Daoy (cell line): ENCODE measurements around the gene PPP3R1. TPM values are rescaled to one million over a fixed set of nuclear protein-coding genes. Genes with fewer than 3 reads are reported as not detected.

Experiments used
- DNase-seq: peaks from one replicate; pipeline ENCODE4 v3.0.0-alpha.2; 2015; ENCODE audit warnings: low read depth
- total RNA-seq: library from RNA; depleted of rRNA; stranded (reverse); fragments of >200 nt; shearing (Covaris generic); gene quantifications from 2 replicates; pipeline ENCODE4 v1.2.3, GENCODE V29; 2014

The PPP3R1 gene
- total RNA-seq, 1 experiment from 2014 or later, result 17.9 TPM

DNA sequence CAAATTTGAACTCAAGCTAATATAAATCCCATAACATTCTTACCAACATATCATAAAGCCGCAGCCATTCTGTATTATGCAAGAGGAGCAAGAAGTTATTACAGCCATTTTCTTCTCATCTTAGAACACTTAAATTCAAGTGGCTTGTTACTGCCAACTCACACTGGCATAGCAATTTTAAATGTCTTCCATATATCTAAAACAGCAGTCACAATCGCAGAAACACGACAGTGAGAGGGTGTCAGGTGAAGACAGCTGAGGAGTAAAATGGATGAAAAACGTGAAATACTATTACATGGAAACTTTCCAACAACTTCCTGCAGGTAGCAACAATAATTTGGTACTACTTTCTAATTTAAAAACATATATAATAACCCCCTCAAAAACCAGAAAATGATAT is 17.9 kb downstream of the PPP3R1 start:
- DNase-seq, result no peak

- no peak for DNase-seq
Observed at GRCh38 chr2:68231061-68231372, 21.3 kb downstream of the PPP3R1 start.

DNA sequence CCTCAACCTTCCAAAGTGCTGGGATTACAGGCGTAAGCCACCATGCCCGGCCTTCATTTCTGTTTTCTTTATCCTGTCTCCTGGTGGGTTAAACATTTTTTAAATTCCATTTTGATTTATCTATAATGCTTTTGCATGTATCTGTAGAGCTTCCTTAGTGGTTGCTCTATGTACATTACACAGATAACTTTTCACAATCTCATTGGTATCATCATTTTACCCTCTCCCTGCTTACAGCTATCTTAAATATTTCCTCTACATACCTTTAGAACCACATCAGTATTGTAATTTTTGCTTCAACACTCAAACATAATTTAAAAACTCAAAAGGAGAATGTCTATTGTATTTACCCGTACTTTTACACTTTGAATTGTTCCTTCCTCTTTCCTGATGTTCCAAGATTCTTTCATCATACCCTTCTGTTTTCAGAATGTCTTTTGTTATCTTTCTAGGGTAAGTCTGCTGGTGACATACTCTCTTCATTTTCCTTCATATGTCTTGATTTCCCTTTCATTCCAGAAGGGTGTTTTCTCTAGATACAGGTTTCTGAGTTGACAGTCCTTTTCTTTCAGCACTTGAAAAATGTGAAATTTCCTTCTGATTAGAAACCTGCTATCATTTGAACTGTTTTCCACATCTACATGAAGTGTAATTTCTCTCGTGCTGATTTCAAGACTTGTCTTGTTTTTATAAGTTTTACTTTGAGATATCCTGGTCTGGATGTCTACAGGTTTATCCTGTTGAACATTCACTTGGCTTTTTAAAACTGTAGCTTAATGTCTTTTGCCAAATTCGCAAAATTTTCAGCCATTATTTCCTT is 21.9 kb downstream of the PPP3R1 start:
- DNase-seq, result no peak

DNA sequence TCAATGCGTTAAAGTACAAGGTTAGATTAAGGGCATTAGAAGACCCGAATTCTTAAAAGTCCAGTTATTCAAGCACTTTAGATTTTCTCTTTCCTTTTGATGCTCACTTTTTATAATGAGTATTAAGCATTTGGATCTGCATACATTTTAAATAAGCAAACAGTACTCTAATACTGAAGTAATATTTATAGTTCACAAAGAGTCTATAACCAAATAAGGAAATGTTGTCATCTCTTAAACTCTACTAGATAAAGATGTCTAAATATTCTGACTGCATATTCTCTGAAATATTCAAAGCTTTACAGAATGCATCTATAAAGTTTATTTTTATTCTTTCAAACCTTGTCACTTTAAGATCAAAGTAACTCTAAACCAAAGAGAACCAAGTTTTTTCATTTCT is 25.5 kb downstream of the PPP3R1 start:
- no peak for DNase-seq

DNA sequence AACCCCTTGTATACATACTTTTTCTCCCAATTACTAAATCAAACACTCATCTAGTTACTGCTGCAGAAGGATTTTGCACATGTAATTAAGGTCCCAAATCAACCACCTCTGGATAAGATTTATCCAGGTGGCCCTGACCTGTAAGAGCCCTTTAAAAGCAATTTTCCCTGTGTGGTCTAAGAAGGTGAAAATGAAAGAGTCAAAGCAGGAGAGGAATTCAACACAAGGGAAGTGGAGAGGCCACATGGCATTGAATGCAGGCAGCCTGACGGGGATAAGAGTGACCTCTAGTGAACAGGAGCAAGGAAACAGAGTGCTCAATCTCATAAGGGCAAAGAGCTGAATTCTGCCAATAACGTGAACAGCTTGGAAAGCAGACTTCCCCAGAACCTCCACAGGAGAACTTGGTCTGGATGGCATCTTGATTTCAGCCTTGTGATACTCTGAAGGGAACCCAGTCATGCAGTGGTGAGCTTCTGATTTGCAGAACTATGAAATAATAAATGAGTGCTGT is 27.2 kb downstream of the PPP3R1 start:
- DNase-seq, result peak; percentile 41

DNA sequence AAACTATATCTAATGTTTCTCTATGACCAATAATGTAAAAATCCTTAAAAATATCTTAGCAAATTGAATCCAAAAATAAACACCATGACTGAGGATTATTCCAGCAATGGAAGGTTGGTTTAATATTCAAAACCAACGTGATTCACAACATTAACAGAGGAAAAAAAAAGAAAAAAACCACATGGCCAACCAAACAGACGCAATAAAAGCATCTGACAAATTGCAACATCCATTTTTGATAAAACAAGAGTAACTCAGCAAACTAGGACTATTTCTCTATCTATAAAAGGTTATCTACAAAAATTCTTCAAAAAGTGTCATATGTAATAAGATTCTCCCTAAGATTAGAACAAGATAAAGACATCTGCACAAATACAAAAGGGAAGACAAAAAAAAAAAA is 28.9 kb downstream of the PPP3R1 start:
- no peak for DNase-seq

- no peak for DNase-seq
Observed at GRCh38 chr2:68222287-68222686, 30.0 kb downstream of the PPP3R1 start.

DNA sequence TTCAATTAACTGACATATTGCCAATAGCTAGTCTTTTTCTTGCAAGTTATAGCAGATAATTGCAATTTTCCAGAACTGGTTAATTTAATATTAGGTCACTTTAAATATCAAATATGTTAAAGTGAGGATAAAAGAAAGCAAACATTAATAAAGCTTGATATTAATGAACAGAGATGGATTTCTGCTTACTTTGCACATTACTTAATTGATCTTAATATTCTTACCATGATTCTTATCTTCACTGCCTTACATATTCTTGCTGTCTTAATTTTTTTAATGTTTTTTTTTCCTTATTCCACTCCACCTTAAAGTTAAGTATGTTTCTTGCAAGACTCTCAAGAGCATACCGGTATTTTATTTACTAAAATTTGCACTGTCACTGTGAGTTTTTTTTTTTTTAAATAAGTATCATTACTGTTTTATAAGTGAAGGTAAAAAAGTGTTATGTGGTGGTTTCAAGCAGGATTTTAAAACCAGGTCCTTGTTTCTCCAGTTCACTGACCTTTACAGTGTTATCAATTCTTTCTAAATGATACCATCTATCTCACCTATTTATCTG is 33.9 kb downstream of the PPP3R1 start:
- DNase-seq, result no peak

DNA sequence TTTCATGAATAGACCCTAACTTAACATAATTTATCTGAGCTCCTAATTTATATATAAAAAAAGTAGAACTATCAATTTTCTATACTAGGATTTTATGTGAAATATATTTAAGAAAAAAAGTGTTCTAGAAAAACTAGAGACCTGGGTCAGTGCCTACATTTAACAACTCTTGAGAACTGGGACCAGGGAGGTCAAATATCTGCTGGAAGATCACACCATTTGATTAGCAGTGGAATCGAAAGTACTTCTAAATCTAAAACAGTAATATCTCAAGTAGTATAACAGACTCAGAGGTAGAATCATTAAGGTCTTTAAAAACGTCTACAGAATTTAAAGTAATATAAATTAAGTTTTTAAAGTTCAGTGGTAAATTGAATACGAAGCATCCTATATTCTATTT is 34.6 kb downstream of the PPP3R1 start:
- no peak for DNase-seq

- DNase-seq, result no peak
Observed at GRCh38 chr2:68216454-68217310, 35.6 kb downstream of the PPP3R1 start.

- no peak for DNase-seq
Observed at GRCh38 chr2:68214381-68214780, 38.0 kb downstream of the PPP3R1 start.

GRCh38 chr2:68206793-68207192 is 45.5 kb downstream of the PPP3R1 start:
- DNase-seq, result no peak

DNA sequence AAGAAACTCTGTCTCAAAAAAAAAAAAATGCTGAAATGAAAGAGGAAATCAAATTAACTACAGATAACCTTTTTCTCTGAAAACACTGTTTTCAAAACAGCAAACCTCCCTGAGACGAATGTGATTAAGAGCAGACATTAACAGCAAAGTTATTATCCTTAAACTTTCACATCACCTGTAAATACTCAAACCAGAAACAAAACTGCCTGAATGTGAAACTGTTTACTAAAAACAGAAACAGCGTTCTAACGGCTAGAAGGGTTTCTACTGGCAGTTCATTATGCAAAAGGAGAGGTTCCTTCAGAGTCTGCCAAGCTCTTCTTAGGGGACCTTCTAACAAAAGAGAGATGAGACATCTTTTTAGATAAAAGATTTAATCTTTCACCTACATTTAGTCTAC is 48.7 kb downstream of the PPP3R1 start:
- DNase-seq, result no peak

GRCh38 chr2:68200157-68200787 is 52.1 kb downstream of the PPP3R1 start:
- no peak for DNase-seq

GRCh38 chr2:68196120-68196716 is 56.1 kb downstream of the PPP3R1 start:
- DNase-seq, result peak; percentile 16

GRCh38 chr2:68195096-68195495 is 57.2 kb downstream of the PPP3R1 start:
- DNase-seq, result no peak

DNA sequence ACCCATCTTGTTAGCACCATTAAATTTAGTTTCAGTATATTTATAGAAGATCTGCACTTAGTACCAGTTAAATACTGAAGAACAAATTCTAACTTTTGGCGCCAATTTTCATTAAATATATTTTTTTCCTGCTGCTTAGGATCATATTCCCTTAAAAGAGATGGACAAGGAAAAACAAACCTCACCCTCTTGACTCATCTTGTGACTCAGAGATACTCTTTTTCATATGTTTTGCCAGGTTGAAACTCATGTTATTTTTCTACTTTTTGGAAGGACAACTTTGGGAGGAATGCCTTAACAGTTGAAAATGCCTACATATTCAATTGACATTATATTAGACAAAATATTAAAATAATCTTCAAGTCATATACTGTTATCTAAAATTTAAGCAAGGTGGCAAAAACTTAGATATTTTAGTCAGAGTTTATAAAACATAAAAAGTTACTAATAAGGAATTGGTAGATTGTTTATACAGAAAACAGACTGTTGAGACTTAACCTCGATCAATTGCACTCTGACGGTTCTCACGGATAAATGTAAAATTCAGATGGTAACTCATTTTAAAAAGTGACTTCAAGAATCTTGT is 58.5 kb downstream of the PPP3R1 start:
- peak; percentile 35 for DNase-seq

GRCh38 chr2:68193144-68193543 is 59.2 kb downstream of the PPP3R1 start:
- DNase-seq, result peak; percentile 35

DNA sequence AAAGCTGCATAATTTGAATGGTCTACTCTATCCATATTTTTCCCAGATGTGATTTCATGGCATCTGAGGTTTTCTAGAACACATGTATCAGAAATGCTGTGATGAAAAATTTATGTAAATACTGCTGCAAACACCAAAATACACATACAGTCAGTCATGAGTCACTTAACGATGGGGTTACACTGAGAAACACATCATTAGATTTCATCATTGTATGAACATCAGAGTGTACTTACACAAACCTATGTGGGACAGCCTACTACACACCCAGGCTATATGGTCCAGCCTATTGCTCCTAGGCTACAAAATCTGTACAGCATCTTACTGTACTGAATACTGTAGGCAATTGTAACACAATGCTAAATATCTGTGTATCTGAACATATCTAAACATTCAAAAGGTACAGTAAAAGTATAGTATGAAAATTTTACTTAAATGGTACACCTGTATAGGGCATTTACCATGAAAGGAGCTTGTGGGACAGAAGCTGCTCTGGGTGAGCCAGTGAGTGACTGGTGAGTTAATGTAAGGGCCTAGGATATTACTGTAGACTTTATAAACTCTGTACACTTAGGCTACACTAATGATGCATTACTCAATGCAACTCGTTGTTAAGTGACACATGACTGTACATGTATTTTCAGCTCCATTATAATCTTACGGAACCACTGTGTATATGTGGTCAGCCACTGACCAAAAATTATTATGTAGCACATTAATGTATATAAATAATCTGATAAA is 61.2 kb downstream of the PPP3R1 start:
- DNase-seq, result peak; percentile 51

- DNase-seq, result no peak
Observed at GRCh38 chr2:68189991-68190784, 62.1 kb downstream of the PPP3R1 start.
